ENCODE results near the gene TRIM29.

DNA sequence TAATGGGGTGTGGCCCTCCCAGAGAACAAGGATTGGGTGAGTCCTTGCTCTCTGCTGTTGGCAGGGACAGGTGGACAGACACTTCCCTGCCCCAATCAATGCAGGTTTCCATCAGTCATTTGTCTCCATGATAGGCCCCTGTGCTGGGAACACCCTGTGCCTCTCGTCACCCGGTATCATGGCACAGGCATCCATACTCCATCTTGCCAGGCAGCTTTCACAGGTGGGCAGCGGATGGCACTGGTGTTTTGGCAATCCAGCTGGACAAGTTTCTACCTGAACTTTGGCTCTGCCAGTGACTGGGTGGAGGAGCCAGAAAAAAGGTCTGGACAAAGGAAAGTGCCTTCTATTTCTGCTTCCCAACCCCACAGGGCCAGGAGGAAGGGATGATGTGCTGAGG lies 47.5 kb downstream of the TRIM29 start:
- TF ChIP-seq, protein P1, sequence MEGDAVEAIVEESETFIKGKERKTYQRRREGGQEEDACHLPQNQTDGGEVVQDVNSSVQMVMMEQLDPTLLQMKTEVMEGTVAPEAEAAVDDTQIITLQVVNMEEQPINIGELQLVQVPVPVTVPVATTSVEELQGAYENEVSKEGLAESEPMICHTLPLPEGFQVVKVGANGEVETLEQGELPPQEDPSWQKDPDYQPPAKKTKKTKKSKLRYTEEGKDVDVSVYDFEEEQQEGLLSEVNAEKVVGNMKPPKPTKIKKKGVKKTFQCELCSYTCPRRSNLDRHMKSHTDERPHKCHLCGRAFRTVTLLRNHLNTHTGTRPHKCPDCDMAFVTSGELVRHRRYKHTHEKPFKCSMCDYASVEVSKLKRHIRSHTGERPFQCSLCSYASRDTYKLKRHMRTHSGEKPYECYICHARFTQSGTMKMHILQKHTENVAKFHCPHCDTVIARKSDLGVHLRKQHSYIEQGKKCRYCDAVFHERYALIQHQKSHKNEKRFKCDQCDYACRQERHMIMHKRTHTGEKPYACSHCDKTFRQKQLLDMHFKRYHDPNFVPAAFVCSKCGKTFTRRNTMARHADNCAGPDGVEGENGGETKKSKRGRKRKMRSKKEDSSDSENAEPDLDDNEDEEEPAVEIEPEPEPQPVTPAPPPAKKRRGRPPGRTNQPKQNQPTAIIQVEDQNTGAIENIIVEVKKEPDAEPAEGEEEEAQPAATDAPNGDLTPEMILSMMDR (IDR thresholded peaks at IDR 0.05; ENCODE audit: low read depth, low read length, poor library complexity, severe bottlenecking), result no peak
- TF ChIP-seq EZH2phosphoT487 (IDR thresholded peaks at IDR 0.05; ENCODE audit: borderline replicate concordance, low read length), result no peak

Data from DOHH2 (cell line).